GM23338 (cell line): ENCODE measurements around the gene TRPV5. TPM values are rescaled to one million over a fixed set of nuclear protein-coding genes. Genes with fewer than 3 reads are reported as not detected.

Source experiments
- ATAC-seq: fragments of 200-7000 bp; cut with Tn5 transposase; 3 replicates; pipeline ENCODE4 v1.9.1; 2020
- DNase-seq: peaks from one replicate; pipeline ENCODE4 v3.0.0-alpha.2; 2015; ENCODE audit warnings: low spot score
- H2AFZ ChIP-seq: fragments of 200-600 bp; sonication (generic); 2 replicates; pipeline ENCODE4 v1.8.0; 2016; ENCODE audit warnings: antibody characterized with exemption, mild to moderate bottlenecking, moderate library complexity
- H3F3A ChIP-seq: fragments of 200-600 bp; sonication (generic); replicated peaks from 2 replicates; pipeline ENCODE4 v1.8.0; 2017; ENCODE audit warnings: antibody characterized with exemption, mixed run types, low read depth
- H3K27ac ChIP-seq: fragments of 200-600 bp; sonication (generic); 2 replicates; pipeline ENCODE4 v1.6.1; 2016; ENCODE audit warnings: low read depth
- H3K27me3 ChIP-seq: fragments of 200-600 bp; sonication (generic); 2 replicates; pipeline ENCODE4 v1.8.0; 2016; ENCODE audit warnings: mild to moderate bottlenecking, mixed run types, moderate library complexity; ENCODE audit not compliant: insufficient read depth
- H3K36me3 ChIP-seq: fragments of 200-600 bp; sonication (generic); 2 replicates; pipeline ENCODE4 v1.8.0; 2016; ENCODE audit warnings: mild to moderate bottlenecking; ENCODE audit not compliant: insufficient read depth
- H3K4me1 ChIP-seq: fragments of 200-600 bp; sonication (generic); 2 replicates; pipeline ENCODE4 v1.8.0; 2016; ENCODE audit warnings: mild to moderate bottlenecking, moderate library complexity; ENCODE audit not compliant: insufficient read depth
- H3K4me2 ChIP-seq: fragments of 200-600 bp; sonication (generic); 2 replicates; pipeline ENCODE4 v1.7.1; 2017; ENCODE audit warnings: mixed run types
- H3K4me3 ChIP-seq: fragments of 200-600 bp; sonication (generic); 2 replicates; pipeline ENCODE4 v1.6.1; 2016; ENCODE audit warnings: mixed run types
- H3K79me2 ChIP-seq: fragments of 200-600 bp; sonication (generic); replicated peaks from 2 replicates; pipeline ENCODE4 v1.8.0; 2017; ENCODE audit warnings: mild to moderate bottlenecking; ENCODE audit not compliant: insufficient read depth
- H3K9me2 ChIP-seq: fragments of 200-600 bp; sonication (generic); 2 replicates; pipeline ENCODE4 v1.8.0; 2017; ENCODE audit not compliant: insufficient read depth
- H4K20me1 ChIP-seq: fragments of 200-600 bp; sonication (generic); replicated peaks from 2 replicates; pipeline ENCODE4 v1.8.0; 2017; ENCODE audit warnings: mild to moderate bottlenecking; ENCODE audit not compliant: insufficient read depth
- H3K27ac Mint-ChIP-seq: 2 replicates; pipeline ENCODE4 v1.8.0; 2020; ENCODE audit warnings: inconsistent platforms, mild to moderate bottlenecking, moderate library complexity, mixed read lengths
- H3K27me3 Mint-ChIP-seq: 3 replicates; pipeline ENCODE4 v1.8.0; 2022; ENCODE audit warnings: low read depth, mild to moderate bottlenecking, moderate library complexity, mixed read lengths, inconsistent platforms; ENCODE audit not compliant: insufficient read depth, poor library complexity
- H3K36me3 Mint-ChIP-seq: 3 replicates; pipeline ENCODE4 v1.8.0; 2021; ENCODE audit warnings: low read depth, mild to moderate bottlenecking, inconsistent platforms, moderate library complexity, mixed read lengths
- H3K4me1 Mint-ChIP-seq: 3 replicates; pipeline ENCODE4 v1.8.0; 2020; ENCODE audit warnings: mild to moderate bottlenecking, inconsistent platforms, mixed read lengths
- H3K4me3 Mint-ChIP-seq: 3 replicates; pipeline ENCODE4 v1.8.0; 2021; ENCODE audit warnings: moderate library complexity, mild to moderate bottlenecking, inconsistent platforms, mixed read lengths
- H3K9me3 Mint-ChIP-seq: 3 replicates; pipeline ENCODE4 v1.8.0; 2020; ENCODE audit warnings: moderate library complexity, mild to moderate bottlenecking, inconsistent platforms, mixed read lengths
- JUNB ChIP-seq: IDR thresholded peaks from one replicate; pipeline ENCODE4 v1.6.1; 2016; ENCODE audit warnings: antibody characterized with exemption; ENCODE audit not compliant: unreplicated experiment
- NANOG ChIP-seq: IDR thresholded peaks from 2 replicates; pipeline ENCODE4 v1.6.1; 2016; ENCODE audit warnings: antibody characterized with exemption, borderline replicate concordance
- STAT1 ChIP-seq: IDR thresholded peaks from one replicate; pipeline ENCODE4 v1.6.1; 2016; ENCODE audit warnings: antibody characterized with exemption; ENCODE audit not compliant: unreplicated experiment
- ZNF114 ChIP-seq: fragments of 250-450 bp; sonication (Bioruptor Pico); IDR thresholded peaks from 2 replicates; pipeline ENCODE4 v1.5.0; 2020; ENCODE audit warnings: mild to moderate bottlenecking, moderate library complexity
- ZNF331 ChIP-seq: fragments of 250-450 bp; sonication (Bioruptor Pico); IDR thresholded peaks from 2 replicates; pipeline ENCODE4 v1.5.0; 2020; ENCODE audit warnings: low read depth, mild to moderate bottlenecking, moderate library complexity
- polyA plus RNA-seq: library from polyadenylated mRNA; unstranded; fragments of >200 nt; fragmentation: Nextera tagmentation; extraction: Ambion mirVana; gene quantifications from 2 replicates; pipeline ENCODE4 v1.2.1, GENCODE V29; 2016
- total RNA-seq: library from RNA; depleted of rRNA; stranded (reverse); fragments of >200 nt; shearing (Covaris generic); gene quantifications from 2 replicates; pipeline ENCODE4 v1.2.3, GENCODE V29; 2014
- TF ChIP-seq, protein P1 (sequence below): IDR thresholded peaks from one replicate; pipeline ENCODE4 v1.6.1; 2018; ENCODE audit warnings: antibody characterized with exemption; ENCODE audit not compliant: unreplicated experiment
- TF ChIP-seq, protein P2 (sequence below): IDR thresholded peaks from 2 replicates; pipeline ENCODE4 v1.6.1; 2016; ENCODE audit warnings: antibody characterized with exemption
- TF ChIP-seq, protein P3 (sequence below): fragments of 250-450 bp; sonication (Bioruptor Pico); IDR thresholded peaks from 2 replicates; pipeline ENCODE4 v1.5.0; 2020; ENCODE audit warnings: mild to moderate bottlenecking, moderate library complexity

The TRPV5 gene
- total and polyA plus RNA-seq, 2 experiments from 2014 or later: not detected

DNA sequence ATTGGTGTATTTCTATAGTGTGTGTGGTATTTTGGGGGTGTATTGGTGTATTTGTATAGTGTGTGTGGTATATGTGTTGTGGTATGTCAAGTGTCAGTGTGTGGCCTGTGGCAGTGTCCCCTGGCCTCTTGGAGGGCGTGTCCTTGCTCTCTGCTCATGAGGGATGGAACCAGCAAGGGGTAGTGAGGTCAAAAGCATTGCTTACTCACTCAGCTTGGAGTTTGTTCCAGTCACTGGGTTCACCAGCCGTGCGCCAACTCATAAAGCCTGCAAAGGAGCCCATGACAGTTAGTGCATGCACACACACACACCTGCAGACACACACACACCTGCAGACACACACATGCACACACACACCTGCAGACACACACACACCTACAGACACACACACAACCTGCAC lies 43.7 kb downstream of the TRPV5 start (continued):
- TF ChIP-seq, protein P1, sequence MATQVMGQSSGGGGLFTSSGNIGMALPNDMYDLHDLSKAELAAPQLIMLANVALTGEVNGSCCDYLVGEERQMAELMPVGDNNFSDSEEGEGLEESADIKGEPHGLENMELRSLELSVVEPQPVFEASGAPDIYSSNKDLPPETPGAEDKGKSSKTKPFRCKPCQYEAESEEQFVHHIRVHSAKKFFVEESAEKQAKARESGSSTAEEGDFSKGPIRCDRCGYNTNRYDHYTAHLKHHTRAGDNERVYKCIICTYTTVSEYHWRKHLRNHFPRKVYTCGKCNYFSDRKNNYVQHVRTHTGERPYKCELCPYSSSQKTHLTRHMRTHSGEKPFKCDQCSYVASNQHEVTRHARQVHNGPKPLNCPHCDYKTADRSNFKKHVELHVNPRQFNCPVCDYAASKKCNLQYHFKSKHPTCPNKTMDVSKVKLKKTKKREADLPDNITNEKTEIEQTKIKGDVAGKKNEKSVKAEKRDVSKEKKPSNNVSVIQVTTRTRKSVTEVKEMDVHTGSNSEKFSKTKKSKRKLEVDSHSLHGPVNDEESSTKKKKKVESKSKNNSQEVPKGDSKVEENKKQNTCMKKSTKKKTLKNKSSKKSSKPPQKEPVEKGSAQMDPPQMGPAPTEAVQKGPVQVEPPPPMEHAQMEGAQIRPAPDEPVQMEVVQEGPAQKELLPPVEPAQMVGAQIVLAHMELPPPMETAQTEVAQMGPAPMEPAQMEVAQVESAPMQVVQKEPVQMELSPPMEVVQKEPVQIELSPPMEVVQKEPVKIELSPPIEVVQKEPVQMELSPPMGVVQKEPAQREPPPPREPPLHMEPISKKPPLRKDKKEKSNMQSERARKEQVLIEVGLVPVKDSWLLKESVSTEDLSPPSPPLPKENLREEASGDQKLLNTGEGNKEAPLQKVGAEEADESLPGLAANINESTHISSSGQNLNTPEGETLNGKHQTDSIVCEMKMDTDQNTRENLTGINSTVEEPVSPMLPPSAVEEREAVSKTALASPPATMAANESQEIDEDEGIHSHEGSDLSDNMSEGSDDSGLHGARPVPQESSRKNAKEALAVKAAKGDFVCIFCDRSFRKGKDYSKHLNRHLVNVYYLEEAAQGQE: no peak

DNA sequence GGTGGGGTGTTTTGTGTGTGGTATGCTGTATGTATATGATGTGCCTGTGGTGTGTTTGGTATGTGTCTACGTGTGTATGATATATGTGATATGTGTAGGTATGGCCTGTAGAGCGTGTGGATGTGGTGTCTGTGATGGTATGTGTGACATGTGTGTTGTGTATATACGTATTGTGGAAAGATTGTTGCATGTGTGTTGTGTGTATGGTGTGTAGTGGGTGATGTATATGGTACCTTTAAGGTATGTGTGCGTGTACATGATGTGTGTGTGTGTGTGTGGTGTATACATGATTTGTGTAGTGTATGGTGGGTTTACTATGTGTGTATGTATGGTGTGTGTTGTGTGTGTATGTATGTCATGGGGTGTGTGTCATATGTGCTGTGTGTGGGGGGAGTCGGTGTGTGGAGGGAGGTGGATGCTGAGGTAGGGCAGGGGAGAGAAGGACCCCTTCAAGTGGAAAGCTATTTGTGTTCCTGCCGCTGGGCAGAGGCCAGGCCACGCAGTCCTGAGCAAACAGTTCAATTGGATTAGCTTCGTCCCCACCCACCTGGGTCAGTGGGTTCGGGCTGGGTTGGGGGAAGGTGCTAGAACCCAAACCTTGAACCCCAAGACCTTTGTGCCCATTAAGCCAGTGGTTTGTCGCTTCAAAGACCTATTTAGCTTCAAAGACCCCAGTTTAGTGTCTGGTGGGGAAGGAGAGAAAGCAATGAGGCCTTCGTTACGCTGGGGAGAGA lies 46.1 kb downstream of the TRPV5 start:
- ATAC-seq: no peak
- Histone ChIP-seq H3K36me3 (no peaks in the 10 kb centered on the region), H3K4me2 (no peak overlapping the region), H3K27me3 (no peaks in the 10 kb centered on the region), H3K4me3 (no peak overlapping the region), H3K27ac (no peak overlapping the region), H3K9me2 (no peaks in the 10 kb centered on the region), H3K4me1 (peaks cover 3% of the 10 kb centered on the region; the same call in 1 of the 2 replicates), H3K79me2 (no peaks in the 10 kb centered on the region), H4K20me1 (no peaks in the 10 kb centered on the region), H3F3A (no peaks in the 10 kb centered on the region), H2AFZ (no peak overlapping the region)
- peaks cover 10% of the 10 kb centered on the region for H3K4me1 Mint-ChIP-seq
- H3K36me3 Mint-ChIP-seq: no peaks in the 10 kb centered on the region; the same call in 2 of the 3 replicates
- DNase-seq: no peak
- H3K27ac Mint-ChIP-seq: no peak overlapping the region
- peaks cover 5% of the 10 kb centered on the region; the same call in 2 of the 3 replicates for H3K9me3 Mint-ChIP-seq
- no peak overlapping the region for H3K4me3 Mint-ChIP-seq
- H3K27me3 Mint-ChIP-seq: peaks cover 2% of the 10 kb centered on the region
- TF ChIP-seq, protein P1: no peak
- TF ChIP-seq, protein P2, sequence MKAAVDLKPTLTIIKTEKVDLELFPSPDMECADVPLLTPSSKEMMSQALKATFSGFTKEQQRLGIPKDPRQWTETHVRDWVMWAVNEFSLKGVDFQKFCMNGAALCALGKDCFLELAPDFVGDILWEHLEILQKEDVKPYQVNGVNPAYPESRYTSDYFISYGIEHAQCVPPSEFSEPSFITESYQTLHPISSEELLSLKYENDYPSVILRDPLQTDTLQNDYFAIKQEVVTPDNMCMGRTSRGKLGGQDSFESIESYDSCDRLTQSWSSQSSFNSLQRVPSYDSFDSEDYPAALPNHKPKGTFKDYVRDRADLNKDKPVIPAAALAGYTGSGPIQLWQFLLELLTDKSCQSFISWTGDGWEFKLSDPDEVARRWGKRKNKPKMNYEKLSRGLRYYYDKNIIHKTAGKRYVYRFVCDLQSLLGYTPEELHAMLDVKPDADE: no peak
- TF ChIP-seq ZNF114 (no peak), ZNF331 (CRISPR knock-in tag) (no peak), JUNB (no peak), NANOG (no peak), STAT1 (no peak)
- TF ChIP-seq, protein P3, sequence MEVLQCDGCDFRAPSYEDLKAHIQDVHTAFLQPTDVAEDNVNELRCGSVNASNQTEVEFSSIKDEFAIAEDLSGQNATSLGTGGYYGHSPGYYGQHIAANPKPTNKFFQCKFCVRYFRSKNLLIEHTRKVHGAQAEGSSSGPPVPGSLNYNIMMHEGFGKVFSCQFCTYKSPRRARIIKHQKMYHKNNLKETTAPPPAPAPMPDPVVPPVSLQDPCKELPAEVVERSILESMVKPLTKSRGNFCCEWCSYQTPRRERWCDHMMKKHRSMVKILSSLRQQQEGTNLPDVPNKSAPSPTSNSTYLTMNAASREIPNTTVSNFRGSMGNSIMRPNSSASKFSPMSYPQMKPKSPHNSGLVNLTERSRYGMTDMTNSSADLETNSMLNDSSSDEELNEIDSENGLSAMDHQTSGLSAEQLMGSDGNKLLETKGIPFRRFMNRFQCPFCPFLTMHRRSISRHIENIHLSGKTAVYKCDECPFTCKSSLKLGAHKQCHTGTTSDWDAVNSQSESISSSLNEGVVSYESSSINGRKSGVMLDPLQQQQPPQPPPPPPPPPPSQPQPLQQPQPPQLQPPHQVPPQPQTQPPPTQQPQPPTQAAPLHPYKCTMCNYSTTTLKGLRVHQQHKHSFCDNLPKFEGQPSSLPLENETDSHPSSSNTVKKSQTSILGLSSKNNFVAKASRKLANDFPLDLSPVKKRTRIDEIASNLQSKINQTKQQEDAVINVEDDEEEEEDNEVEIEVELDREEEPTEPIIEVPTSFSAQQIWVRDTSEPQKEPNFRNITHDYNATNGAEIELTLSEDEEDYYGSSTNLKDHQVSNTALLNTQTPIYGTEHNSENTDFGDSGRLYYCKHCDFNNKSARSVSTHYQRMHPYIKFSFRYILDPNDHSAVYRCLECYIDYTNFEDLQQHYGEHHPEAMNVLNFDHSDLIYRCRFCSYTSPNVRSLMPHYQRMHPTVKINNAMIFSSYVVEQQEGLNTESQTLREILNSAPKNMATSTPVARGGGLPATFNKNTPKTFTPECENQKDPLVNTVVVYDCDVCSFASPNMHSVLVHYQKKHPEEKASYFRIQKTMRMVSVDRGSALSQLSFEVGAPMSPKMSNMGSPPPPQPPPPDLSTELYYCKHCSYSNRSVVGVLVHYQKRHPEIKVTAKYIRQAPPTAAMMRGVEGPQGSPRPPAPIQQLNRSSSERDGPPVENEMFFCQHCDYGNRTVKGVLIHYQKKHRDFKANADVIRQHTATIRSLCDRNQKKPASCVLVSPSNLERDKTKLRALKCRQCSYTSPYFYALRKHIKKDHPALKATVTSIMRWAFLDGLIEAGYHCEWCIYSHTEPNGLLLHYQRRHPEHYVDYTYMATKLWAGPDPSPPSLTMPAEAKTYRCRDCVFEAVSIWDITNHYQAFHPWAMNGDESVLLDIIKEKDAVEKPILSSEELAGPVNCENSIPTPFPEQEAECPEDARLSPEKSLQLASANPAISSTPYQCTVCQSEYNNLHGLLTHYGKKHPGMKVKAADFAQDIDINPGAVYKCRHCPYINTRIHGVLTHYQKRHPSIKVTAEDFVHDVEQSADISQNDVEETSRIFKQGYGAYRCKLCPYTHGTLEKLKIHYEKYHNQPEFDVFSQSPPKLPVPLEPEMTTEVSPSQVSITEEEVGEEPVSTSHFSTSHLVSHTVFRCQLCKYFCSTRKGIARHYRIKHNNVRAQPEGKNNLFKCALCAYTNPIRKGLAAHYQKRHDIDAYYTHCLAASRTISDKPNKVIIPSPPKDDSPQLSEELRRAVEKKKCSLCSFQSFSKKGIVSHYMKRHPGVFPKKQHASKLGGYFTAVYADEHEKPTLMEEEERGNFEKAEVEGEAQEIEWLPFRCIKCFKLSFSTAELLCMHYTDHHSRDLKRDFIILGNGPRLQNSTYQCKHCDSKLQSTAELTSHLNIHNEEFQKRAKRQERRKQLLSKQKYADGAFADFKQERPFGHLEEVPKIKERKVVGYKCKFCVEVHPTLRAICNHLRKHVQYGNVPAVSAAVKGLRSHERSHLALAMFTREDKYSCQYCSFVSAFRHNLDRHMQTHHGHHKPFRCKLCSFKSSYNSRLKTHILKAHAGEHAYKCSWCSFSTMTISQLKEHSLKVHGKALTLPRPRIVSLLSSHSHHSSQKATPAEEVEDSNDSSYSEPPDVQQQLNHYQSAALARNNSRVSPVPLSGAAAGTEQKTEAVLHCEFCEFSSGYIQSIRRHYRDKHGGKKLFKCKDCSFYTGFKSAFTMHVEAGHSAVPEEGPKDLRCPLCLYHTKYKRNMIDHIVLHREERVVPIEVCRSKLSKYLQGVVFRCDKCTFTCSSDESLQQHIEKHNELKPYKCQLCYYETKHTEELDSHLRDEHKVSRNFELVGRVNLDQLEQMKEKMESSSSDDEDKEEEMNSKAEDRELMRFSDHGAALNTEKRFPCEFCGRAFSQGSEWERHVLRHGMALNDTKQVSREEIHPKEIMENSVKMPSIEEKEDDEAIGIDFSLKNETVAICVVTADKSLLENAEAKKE (CRISPR knock-in tag): no peak
